K562 (cell line): Measurements from ENCODE around the gene RFX7. TPM values are rescaled to one million over a fixed set of nuclear protein-coding genes. Genes with fewer than 3 reads are reported as not detected.

Experiments
- ARID3A ChIP-seq: IDR thresholded peaks from 2 replicates; pipeline ENCODE4 v1.6.1; 2012; ENCODE audit warnings: low read depth, low read length, improper control_type of control experiment, borderline replicate concordance
- COPS2 ChIP-seq: fragments of 450-650 bp; conservative IDR thresholded peaks from 2 replicates; pipeline ENCODE4 v1.6.1; 2016; ENCODE audit warnings: mild to moderate bottlenecking, moderate library complexity
- JUNB ChIP-seq: fragments of 450-650 bp; formaldehyde crosslinking; conservative IDR thresholded peaks from 2 replicates; pipeline ENCODE4 v1.4.0; 2020; ENCODE audit warnings: mild to moderate bottlenecking
- MGA ChIP-seq: fragments of 450-650 bp; IDR thresholded peaks from 2 replicates; pipeline ENCODE4 v1.6.1; 2016; ENCODE audit warnings: mild to moderate bottlenecking, moderate library complexity
- SIRT6 ChIP-seq: IDR thresholded peaks from one replicate; pipeline ENCODE4 v1.6.1; 2012; ENCODE audit warnings: low read depth, mild to moderate bottlenecking, control low read depth, inconsistent platforms, low read length, moderate library complexity
- TEAD4 ChIP-seq, 2 experiments: sonication (generic) in 1 of 2; formaldehyde crosslinking in 1 of 2; IDR thresholded peaks; 2 replicates each; pipeline versions ENCODE4 v1.6.1 to v1.8.0; 2012 to 2022; ENCODE audit warnings: borderline replicate concordance in 1 of 2, inconsistent platforms in 1 of 2, low read length in 1 of 2, mild to moderate bottlenecking in 1 of 2, missing genetic modification reagents in 1 of 2
- TOE1 ChIP-seq, 2 experiments: fragments of 450-650 bp in 1 of 2; sonication (generic) in 1 of 2; formaldehyde crosslinking in 1 of 2; IDR thresholded peaks; 2 replicates each; pipeline versions ENCODE4 v1.7.1 to v1.8.0; 2016 to 2022; ENCODE audit warnings: borderline replicate concordance in 2 of 2, mild to moderate bottlenecking in 2 of 2, antibody characterized with exemption in 1 of 2, inconsistent platforms in 1 of 2, low read depth in 1 of 2, missing genetic modification reagents in 1 of 2, moderate library complexity in 1 of 2
- WHSC1 ChIP-seq: IDR thresholded peaks from one replicate; pipeline ENCODE4 v1.6.1; 2012; ENCODE audit warnings: low read length, control low read depth, inconsistent platforms
- ZNF561 ChIP-seq: fragments of 450-650 bp; formaldehyde crosslinking; conservative IDR thresholded peaks from 2 replicates; pipeline ENCODE4 v1.4.0; 2020; ENCODE audit warnings: mild to moderate bottlenecking, moderate library complexity
- ZNF766 ChIP-seq: fragments of 200-800 bp; sonication (Bioruptor generic); conservative IDR thresholded peaks from 2 replicates; pipeline ENCODE4 v1.6.1; 2016; ENCODE audit warnings: missing genetic modification characterization, missing compliant biosample characterization
- polyA plus RNA-seq, 8 experiments: library from polyadenylated mRNA; depleted of rRNA in 4 of 8; stranded (reverse) in 5 of 8; unstranded in 3 of 8; fragments of >200 nt; fragmentation: Nextera tagmentation in 2 of 8; fragmentation: Illumina TruSeq in 1 of 8; extraction: Ambion mirVana in 2 of 8; extraction: Trizol in 1 of 8; gene quantifications; 2 replicates each; pipeline versions ENCODE4 v1.2.1 to v1.2.3, GENCODE V29; 2011 to 2014; ENCODE audit warnings: inconsistent platforms in 1 of 8, missing spikeins in 1 of 8
- total RNA-seq, 7 experiments: library from RNA; depleted of rRNA in 6 of 7; stranded (reverse); fragments of >200 nt in 6 of 7; fragmentation: Illumina TruSeq in 2 of 7; extraction: Trizol in 2 of 7; gene quantifications; 2 replicates each; pipeline versions ENCODE4 v1.2.1 to v1.2.3, GENCODE V29; 2011 to 2021; ENCODE audit warnings: low replicate concordance in 1 of 7

RFX7 gene
- total and polyA plus RNA-seq, 9 of the 15 experiments (the other 6 are each of a cell fraction or from before 2014, with no cell fraction given), result 2.4 to 17.9 (median 6.3) TPM

- TF ChIP-seq TOE1 (IDR thresholded peaks at IDR 0.05; ENCODE audit: borderline replicate concordance), result peak; percentile 81; the same call in 1 of the 2 replicates
- TF ChIP-seq TOE1 (CRISPR knock-in tag; IDR thresholded peaks at IDR 0.05; ENCODE audit: borderline replicate concordance, low read depth), result no peak
- 0 out of 2 replicates have a peak, but pooled peaks have one; percentile 41 for TF ChIP-seq JUNB
- TF ChIP-seq ARID3A, result peak; percentile 30; the same call in 1 of the 2 replicates
- no peak for TF ChIP-seq WHSC1
- no peak for TF ChIP-seq ZNF561 (CRISPR knock-in tag)
- no peak for TF ChIP-seq SIRT6
- peak; percentile 60; the same call in 1 of the 2 replicates for TF ChIP-seq TEAD4 (IDR thresholded peaks at IDR 0.05; ENCODE audit: low read length)
- TF ChIP-seq TEAD4 (CRISPR knock-in tag; IDR thresholded peaks at IDR 0.05; ENCODE audit: borderline replicate concordance), result no peak
- TF ChIP-seq MGA, result peak; percentile 98
- TF ChIP-seq ZNF766, result peak; percentile 57
- TF ChIP-seq COPS2, result no peak
Observed at GRCh38 chr15:56040081-56041035, 203.3 kb downstream of the RFX7 start (continued).
